ENCODE data around the gene ANKIB1.
"Not testable (repeated sequence)": the region's sequence is repeated elsewhere in the genome, so short reads cannot be mapped to it uniquely, and the experiment has no call there.

ANKIB1 gene, protein sequence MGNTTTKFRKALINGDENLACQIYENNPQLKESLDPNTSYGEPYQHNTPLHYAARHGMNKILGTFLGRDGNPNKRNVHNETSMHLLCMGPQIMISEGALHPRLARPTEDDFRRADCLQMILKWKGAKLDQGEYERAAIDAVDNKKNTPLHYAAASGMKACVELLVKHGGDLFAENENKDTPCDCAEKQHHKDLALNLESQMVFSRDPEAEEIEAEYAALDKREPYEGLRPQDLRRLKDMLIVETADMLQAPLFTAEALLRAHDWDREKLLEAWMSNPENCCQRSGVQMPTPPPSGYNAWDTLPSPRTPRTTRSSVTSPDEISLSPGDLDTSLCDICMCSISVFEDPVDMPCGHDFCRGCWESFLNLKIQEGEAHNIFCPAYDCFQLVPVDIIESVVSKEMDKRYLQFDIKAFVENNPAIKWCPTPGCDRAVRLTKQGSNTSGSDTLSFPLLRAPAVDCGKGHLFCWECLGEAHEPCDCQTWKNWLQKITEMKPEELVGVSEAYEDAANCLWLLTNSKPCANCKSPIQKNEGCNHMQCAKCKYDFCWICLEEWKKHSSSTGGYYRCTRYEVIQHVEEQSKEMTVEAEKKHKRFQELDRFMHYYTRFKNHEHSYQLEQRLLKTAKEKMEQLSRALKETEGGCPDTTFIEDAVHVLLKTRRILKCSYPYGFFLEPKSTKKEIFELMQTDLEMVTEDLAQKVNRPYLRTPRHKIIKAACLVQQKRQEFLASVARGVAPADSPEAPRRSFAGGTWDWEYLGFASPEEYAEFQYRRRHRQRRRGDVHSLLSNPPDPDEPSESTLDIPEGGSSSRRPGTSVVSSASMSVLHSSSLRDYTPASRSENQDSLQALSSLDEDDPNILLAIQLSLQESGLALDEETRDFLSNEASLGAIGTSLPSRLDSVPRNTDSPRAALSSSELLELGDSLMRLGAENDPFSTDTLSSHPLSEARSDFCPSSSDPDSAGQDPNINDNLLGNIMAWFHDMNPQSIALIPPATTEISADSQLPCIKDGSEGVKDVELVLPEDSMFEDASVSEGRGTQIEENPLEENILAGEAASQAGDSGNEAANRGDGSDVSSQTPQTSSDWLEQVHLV

DNA sequence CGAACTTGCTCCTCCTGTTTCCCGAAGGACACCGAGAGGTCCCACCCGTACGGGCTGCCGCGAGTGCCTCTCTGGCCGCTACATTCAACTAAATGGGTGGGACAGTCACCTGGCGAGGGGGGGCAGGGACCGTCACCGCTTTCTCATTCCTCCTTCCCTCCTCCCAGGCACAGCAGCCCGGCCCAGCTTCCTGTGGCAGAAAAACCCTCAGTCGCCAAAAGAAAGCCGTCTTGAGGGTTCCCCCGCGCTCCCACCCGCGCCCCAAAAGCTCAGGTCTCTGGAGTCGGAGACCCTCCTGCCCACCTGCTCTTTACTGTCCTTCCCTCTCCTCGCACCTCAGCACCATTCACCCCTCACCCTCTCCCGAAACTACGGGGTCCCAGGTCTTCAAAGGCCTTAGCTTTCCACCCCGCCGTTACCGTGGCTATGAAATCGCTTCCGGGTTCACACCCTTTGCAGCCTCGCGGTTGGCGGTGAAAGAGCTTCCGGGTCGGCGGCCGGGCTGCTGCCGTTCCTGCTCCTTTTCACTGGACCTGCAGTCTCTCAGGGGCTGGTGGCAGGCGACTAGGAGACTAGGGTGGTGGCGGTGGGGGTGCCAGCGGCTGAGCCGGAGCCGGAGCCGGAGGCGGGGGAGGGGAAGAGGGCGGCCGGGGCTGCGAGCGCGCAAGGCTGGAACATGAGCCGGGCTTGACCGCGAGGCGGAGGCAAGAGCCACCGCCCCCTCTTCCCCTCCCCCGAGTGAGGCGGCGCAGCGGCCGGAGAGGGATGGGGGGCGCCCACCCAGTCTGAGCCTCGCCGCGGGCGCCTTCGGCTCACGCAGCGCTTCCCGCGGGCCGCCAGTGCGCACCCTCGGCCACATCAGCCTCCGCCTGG lies at the start of gene ANKIB1, which contains the start of gene KRIT1:
Gene ANKIB1, plus strand, starts transcription at position 488 of the 873 bp plus-strand sequence. CDS start 49,005 bp downstream, outside the sequence.
Gene KRIT1, minus strand, starts transcription at position 428 of the 873 bp plus-strand sequence. CDS start 3,779 bp downstream, outside the sequence.
- peak; percentile 81 for DNase-seq

DNA sequence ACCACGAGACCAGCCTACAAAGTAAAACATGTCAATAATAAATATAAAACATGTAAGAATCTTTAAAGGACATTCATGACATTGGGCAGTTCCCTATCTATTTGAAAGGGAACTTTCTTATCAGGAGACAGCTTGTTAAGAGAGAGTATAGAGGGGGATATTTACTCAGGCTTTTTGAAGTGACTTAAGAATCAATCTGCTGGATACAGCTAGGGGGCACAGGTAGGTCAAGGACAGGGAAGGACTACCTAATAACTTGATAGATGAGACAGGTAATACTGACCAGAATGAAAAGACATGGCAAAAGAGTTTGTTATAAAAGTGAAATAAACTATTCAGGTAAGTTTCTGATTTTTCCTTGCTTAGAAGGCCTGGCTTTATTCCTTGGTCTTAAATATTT lies 45.0 kb upstream of the ANKIB1 start:
- DNase-seq, result no peak

DNA sequence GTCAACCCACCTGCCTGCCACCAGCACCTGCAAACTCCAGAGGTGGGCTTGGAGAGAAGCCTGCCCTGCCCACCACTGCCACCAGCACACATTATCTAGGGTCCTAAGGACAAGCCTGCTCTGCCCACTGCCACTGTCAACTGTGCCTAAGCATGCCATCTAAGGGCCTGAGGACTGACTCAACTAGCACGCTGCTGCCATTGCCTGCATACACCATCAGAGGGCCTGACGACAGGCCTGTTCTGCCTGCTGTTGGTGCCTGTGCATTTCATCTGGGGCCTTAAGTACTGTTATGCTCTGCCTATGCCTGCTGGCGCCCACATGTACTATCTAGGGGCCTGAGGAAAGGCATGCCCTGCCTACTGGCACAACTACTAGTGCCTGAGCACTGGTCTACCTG lies 39.8 kb upstream of the ANKIB1 start:
- DNase-seq, result no peak

DNA sequence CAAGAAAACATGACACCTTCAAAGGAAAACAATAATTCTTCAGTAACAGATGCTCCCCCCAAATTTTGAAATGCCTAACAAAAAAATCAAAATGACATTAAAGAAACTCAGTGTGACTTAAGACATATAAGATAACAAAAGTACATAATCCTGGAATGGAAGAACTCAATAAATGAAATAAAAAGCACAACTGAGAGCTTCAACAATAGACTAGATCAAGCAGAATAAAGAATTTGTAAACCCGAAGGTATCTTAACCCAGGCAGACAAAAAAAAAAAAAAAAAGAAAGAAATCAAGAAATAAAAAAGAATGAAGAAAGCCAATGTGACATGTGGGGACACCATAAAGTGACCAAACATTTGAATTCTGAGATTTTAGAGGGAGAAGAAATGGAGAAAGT lies 39.1 kb upstream of the ANKIB1 start:
- no peak for DNase-seq

DNA sequence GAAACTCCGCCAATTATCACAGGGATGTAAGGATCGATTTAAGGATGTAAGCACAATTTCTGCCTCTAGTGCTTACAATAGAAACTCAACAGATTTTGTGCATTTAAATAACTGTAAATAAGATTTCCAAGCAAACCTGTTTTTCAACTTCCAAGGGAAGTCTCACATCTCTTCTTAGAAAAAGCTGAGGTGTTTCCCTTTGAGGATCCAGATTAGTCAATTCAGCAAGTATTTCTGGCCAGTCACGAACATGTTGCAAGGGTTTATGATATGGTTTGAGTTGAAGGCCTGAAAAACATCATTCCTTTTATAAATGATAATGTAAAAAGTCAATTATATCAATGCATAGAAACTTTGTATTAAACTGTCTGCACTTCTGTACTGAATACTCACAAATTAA lies 24.0 kb upstream of the ANKIB1 start:
- no peak for DNase-seq

DNA sequence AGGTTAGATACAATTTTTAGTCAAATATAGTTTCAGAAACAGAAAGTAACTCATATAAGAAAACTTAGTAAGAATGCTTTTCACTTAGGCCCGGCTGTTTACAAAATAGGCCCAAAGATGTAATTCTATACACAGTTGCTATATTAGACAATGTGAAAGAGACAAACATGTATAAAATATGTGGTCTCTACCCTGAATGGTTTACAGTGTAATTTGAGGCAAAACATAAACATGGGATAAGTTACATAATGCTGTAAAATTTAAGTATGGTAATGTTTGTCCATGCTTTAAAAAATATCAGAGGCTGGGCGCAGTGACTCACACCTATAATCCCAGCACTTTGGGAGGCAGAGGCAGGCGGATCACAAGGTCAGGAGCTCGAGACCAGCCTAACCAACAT lies 18.8 kb upstream of the ANKIB1 start:
- DNase-seq, result no peak

DNA sequence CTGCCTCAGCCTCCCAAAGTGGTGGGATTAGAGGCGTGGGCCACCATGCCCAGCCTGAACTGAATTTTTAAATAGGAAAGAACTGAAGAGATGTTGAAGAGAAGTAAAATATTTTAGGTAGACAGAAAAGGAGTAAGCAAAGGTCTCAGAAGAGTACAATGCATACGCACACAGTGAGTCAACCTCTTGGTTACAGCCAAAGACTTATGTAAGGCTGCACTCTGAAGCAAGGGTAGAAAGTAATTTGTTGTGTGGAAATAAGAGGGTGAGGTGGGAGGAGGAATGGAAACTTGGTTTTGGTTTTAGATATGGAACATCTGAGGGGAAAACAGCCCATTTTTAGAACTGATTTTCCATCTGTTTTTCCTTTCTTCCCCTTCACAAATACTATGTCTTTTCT lies 17.7 kb upstream of the ANKIB1 start:
- no peak for DNase-seq

DNA sequence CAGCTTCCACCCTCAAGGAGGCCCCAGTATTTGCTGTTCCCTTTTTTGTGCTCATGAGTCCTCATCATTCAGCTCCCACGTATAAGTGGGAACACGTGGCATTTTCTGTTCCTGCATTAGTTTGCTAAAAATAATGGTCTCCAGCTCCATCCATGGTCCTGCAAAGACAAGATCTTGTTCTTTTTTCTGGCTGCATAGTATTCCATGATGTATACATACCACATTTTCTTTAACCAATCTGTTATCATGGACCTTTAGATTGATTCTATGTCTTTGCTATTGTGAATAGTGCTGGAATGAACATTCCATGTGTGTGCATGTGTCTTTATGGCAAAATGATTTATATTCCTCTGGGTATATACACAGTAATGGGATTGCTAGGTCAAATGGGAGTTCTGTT lies 17.0 kb upstream of the ANKIB1 start:
- no peak for DNase-seq

DNA sequence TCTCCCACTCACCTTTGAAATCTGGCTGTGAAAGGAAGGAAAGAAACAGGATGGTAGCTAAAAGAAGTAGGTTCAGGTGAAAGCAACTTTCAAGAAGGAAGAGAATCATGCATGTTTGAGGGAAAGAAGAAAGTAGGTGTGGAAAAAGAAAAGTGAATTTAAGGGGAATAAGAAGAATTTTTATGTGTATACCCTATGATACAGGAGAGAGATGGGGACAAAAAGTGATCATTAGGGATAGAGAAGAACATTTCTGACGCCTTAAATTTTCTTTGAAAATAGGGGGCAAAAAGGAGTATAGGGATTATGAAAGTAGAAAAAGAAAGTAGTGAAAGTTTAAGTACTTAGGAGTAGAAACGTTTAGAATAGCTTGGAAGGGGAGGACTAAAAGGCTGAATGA lies 15.2 kb upstream of the ANKIB1 start:
- no peak for DNase-seq

DNA sequence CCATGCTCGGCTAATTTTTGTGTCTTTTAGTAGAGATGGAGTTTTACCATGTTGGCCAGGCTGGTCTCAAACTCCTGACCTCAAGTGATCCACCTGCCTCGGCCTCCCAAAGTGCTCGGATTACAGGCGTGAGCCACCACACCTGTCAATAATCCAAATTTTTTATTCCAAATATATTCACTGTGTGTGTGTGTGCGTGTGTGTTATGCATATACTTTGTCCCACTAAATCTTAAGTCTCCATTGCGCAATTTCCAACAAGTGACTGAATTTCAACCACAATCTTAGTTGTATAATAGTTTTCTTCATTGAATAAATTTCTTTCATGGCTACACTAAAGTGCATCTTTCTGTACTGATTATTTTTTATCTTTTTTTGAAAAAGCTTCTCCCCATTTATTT lies 2.8 kb upstream of the ANKIB1 start:
- no peak for DNase-seq

DNA sequence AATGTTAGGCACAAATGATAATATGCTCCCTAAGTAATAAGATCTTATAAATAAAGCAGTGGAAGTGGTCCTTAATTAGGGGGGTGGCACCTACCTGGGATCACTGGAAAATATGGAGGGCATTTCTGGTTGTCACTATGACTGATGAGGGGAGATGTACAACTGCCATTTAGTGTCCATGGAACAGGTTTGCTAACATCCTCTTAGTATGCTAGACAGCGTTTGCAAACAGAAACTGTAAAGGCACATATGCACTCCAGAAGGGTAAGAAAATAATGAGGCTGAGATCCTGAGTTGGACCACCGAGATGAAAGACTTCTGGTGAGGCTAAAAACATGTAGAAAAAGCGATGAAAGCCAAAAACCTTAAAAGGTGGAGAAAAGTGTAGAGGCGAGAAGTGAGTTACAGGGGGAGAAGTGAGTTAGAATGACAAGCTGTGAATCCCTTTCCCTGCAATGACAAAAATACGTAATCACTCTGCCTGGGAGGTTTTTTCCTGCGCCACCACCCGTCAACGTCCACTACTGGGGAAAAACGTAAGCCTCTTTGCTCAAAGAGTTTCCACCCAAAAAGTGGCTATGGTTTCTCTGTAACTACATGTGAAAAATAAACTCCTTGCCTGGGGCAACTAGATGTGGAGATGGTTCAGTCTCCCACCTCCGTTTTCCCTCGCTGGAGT lies 827 bp upstream of the ANKIB1 start:
- DNase-seq, result no peak

DNA sequence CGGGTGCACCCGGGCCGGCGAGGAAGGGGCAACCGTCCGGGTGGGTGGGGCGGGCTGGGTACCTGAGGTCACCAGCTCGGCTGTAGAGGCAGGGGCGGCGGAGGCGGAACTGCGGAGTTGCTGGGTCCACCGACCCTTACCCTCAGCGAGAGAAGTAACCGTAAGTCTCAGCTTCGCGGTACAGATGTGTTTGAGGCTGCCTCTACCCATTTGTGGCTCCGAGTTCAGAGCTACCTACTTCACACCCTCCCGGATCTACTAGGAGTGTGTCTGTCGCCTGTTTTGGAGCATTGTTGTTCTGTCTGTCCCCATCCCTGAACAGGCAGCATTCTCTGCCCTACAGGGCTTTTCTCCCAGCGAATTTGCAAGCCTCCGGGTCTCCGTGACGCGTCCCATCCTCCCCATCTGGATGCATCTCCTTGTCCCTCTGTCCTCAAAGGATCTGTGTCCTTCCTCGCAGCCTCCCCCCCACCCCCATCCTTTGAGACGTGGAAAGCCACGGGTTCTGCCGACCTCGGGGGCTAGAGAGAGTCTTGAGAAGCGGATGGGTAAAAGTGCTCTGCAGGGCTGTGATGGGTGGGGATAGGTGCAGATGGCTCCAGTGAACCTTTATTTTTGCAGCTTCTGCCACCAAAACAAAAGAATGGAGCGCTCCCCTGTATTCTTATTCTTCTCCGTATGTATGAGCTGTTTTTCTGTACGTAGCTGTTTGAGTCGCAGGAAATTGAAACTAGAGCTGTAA lies 757 bp downstream of the ANKIB1 start:
- DNase-seq, result peak; percentile 31

DNA sequence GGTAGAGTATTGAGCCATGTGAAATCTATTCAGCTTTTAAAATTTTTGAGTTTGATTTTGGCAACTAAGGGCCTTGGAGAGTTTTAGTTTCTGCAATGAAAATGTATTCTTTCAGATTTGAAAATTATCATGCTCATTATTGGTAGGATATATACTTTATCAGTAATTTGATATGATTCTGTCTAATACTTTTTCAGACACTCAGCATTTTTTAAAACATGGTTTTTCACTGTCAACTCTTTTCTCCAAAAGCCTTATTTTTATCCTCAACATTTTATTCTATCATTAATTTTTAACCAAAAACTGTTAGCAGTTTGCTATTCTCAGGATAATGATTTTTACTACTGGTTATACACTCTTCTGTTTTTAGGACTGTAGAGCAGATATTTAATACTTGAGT lies 4.8 kb downstream of the ANKIB1 start:
- DNase-seq, result no peak

DNA sequence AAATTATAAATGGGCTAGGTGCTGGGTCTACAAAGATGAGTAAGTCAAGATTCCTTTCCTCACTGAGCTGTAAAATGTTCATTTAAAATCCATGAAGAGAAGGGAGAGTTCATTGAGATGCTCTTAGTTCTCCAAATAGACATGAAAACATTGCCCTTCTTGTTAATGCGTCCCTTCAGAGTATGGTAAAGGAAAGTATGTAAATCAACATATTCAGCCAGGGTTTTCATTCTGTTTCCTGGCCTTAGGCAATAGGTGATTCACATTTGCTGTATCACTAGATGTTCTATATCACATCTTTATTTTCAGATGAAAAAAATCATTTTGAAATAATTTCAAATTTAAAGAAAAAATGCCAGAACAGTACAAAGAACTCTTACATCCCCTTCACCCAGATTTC lies 5.4 kb downstream of the ANKIB1 start:
- no peak for DNase-seq

DNA sequence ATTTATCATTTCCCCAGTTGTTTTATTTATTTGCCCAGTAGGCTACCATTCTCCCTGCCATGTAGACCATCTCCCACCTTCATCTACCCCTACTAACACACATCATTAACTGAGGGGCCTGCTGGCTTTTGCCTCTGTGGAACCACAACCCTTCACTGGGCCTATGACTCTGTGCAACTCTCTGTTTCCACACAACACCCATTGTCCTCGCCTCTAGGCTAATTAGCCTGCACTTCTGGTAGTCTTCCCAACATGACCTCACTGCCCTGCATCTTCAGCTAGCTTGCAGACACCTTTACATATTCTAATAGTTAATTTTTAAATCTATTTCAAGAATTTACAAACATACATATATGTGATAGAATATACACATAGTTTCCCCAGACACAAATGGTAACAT lies 7.5 kb downstream of the ANKIB1 start:
- DNase-seq, result no peak

DNA sequence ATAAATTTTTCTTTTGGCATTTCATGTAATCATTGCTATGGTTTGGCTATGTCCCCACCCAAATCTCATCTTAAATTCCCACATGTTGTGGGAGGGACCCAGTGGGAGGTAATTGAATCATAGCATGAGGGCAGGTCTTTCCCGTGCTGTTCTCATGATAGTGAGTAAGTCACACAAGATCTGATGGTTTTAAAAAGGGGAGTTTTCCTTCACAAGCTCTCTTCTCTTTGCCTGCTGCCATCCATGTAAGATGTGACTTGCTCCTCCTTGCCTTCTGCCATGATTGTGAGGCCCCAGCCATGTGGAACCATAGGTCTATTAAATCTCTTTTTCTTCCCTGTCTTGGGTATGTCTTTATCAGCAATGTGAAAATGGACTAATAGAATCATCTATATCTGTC lies 9.0 kb downstream of the ANKIB1 start:
- DNase-seq, result not testable (repeated sequence)

DNA sequence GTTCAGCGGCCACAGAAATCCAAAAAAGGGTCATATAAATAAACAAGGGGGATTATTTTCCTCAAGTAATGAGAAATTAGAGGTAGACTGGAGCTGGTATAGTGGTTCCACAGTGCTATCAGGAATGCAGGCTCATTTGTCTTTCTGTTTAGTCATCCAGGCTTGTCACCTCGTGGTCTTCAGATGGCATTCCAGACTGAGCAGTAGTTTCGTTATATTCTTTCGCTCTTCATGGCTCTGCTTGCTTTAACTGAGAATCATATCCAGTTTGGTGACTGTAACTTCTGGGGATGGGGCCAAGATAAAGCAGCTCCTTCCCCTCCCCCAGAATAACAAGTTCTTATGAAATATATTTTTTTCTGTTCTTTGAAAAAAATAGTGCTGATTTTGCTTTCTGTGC lies 9.5 kb downstream of the ANKIB1 start:
- DNase-seq, result no peak

DNA sequence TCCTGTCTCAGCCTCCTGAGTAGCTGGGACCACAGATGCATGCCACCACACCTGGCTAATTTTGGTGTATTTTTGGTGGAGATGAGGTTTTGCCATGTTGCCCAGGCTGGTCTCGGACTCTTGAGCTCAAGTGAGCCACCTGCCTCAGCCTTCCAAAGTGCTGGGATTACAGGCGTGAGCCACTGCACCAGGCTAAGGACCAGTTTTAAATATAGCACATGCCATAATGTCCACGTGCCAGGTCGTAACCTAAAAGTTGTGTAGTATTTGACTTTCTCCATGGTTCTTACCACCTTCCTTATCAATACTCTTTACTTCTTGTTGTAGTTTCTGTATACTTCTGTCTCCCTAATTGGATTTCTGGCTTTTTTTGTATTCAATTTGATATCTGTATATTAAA lies 13.3 kb downstream of the ANKIB1 start:
- no peak for DNase-seq

DNA sequence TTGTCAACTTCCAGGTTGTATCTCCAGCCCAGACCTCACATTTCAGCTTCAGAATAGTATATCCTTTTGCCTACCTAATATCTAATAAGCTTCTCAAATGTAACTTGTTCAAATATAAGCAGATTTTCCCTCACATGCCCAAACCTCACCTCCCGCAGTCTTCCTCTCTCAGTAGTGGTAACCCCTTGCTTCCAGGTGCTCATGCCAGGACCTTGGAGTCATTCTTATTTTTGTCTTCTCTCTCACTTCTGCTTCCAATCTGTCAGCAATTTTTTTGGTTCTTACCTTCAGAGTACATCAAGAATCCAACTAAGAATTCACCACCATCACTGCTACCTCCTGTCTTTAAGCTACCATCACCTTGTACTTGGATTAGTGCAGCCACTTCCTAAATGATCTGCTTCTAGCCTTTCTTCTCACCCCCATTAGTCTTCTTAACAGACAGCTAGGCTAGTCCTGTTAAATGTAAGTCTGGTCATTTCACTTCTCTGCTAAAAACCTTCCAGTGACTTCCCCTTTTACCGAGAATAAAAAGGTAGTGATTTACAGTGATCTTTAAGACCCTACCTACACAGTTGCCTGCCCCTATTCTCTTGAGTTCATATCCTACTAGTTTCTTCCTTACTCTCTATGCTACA lies 14.0 kb downstream of the ANKIB1 start:
- no peak for DNase-seq

DNA sequence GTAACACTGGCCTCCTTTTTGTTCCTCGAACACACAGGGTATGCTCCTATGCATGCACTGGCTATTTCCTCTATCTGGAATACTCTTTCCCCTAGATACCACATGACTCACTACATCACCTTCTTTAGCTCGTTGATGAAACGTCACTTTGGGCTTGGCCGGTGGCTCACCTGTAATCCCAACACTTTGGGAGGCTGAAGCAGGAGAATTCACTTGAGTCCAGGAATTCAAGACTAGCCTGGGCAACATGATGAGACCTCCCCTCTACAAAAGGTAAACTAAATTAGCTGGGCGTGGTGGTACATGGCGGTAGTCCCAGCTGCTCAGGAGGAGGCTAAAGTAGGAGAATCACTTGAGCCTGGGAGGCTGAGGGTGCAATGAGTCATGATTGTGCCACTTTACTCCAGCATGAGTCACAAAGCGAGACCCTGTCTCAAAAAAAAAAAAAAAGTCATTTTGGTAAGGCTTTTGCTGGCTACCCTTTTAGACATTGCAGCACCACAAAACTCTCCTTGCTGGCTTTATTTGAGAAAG lies 14.5 kb downstream of the ANKIB1 start:
- no peak for DNase-seq
